Epidermal melanocyte (primary cell): ENCODE data around the gene STPG3.
A peak's percentile ranks its signal among the peaks of the same experiment; 100 is the strongest.
"Not testable (repeated sequence)": the region's sequence is repeated elsewhere in the genome, so short reads cannot be mapped to it uniquely, and the experiment has no call there.

Source experiments
- DNase-seq: peaks from one replicate; pipeline ENCODE4 v3.0.0; 2011; ENCODE audit warnings: low spot score; ENCODE audit not compliant: insufficient read length

STPG3 gene

DNA sequence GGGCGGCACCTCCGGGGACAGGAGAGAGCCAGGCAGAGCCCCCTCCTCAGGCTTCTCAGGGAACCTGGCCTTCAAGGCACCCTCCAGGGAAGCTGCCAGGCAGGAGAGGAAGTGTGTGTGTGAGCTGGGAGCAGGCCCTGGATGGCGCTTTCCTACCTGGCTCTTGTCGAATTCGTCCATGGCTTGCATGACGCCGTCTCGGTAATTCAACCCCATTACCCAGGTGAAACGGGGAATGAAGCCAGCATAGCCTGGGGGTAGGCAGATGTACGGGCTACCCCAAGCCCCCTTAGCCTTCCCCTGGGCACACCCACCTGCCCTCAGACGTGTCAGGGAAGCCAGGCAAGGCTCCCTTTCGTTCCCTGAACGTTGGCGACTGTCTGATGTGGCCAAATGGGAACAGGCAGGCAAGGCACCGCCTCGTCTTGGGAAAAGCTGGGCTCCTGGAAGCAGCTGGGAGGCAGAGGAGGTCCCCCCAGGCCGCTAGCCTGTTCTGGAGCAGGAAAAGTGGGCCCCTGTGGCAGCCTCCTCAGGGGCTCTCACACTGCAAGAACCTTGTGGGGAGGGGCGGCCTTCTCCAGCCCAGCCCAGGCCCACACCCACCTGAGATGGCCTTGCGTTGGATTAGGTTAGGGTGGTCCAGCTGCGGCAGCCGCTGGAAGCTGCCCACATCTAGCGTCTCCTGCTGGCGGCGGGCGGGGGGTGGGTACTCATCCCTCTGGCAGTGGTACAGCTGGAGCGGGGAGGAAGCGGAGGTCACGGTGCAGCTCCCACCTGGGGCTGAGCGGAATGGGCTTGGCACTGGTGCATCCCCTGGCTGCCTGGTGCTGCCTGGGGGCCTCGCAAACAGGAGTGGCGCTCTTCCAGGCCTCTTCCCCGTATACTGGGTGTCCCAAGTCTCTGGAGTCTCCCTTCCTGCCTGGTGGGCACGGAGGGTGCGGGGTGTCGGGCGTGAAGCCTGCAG, 6.3 kb upstream of the STPG3 start:
- DNase-seq, result no peak

DNA sequence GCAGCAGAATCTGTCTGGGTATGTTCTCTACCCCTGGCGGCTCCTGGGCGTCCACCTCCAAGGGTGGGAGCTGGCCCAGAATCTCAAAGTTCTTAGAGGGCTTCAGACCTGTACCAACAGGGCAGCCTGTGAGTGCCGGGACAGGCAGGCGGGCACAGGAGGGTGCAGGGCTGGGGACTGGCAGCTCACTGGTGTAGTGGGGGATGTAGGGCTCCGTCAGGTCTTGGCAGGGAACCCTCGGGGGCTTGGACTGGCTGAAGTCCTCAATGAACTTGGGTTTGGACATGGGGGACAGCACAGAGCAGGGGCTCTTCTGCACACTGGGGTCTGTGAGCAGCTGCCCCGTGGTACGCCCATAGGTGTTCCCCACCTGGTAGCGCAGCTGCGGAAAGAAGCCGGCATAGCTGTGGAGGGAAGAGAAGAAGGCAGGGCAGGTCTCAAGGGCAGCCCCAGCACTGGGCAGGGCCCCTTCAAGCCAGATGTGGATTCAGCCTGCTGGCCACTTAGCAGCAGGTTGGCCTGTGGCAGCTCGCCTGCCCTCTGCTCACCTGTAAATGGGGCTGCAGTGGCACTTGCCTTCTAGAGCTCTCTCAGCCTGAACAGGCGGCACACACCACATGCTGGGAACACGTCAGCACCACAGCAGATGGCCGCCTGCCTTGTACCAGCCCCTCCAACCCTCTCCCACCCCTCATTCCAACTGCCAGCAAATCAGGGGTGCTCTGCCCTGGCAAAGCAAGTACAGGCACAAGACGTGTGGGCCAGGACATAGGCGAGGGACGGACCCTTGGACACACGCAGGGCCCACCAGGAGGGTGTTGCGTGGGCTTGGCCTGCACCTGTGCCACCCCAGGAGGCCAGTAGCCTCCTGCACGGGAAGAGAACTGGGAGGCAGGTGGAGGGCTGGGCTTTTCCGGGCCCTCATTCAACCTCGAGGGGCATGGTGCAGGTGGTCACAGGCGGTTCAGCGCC, 5.3 kb upstream of the STPG3 start:
- no peak for DNase-seq

- DNase-seq, result no peak
Observed at GRCh38 chr9:137247135-137247915, 3.8 kb upstream of the STPG3 start.

GRCh38 chr9:137247916-137248175, 3.2 kb upstream of the STPG3 start:
- DNase-seq, result no peak

GRCh38 chr9:137250329-137251193, 525 bp upstream of the STPG3 start:
- no peak for DNase-seq

DNA sequence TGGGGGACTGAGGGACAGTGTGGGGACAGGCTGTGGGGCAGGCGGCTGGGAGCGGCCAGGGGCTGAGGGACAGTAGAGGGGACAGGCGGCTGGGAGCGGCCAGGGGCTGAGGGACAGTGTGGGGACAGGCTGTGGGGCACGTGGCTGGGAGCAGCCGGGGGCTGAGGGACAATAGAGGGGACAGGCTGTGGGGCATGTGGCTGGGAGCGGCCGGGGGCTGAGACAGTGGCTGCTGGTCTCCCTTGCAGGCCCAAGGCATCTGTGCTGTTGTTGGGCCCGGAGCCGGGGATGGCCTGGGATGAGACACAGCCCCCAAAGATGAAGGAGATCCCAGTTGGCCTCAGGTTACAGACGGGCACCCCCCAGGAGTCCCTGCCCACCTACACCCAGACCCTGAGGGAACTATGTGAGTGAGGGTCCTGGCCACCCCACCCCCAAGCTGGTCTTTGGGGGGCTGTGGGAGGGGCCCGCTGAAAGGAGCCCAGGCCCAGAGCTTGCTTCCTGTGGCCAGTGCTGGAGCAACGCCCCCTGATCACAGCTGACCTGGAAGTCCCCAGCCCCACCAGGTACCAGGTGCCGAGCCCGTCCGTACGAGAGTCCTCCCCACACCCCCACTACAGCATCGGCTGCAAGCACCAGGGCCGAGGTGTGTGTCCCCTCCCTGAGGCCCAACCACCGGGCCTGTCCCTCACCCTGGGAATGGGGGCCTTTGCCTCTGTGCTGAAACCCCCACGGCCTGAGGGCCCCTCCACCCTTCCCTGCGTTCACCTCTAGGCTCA, 593 bp downstream of the STPG3 start:
- no peak for DNase-seq

DNA sequence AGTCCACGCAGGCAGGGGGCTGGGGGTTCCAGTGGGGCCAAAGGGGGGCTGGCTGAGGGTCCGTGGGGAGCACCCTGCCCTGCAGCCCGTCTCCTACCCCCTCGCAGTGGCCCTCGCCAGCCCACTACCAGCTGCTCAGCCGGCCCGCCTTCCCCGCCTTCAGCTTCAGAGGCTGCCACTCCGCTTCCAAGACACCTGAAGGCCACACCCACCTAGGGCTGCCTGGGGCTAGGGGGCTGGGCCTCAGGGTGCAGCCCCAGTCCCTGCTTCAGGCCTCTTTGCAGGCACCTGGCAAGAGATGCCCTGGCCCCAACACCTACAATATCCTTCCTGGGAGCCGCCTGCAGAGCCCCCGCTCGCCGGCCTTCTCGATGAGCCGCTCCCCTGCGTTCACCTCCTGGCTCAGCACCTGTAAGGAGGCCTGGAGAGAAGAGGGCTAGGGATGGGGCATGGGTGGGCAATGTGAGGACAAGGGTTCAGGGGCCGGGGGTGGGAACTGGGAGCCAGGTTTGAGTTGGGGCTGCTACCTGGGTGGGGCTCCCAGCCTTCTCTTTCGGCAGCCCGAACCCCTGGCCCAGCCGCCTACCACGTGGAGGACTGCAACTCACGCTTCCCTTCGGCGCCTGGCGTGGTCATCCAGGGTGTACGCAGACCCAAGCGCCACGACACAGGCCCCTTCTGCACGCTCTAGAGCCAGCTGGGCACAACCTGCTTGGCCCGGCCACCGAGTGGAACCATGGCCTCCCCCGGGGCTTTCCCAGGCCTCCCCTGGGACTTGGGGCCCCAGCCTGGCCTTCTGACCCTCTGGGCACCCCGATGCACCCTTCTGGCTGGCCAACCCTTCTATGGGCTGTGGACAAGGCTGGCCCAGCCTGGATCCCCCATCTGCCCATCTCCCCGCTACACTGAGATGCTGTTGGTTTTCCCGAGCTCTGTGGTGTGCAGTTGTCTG, 1.7 kb downstream of the STPG3 start:
- no peak for DNase-seq

DNA sequence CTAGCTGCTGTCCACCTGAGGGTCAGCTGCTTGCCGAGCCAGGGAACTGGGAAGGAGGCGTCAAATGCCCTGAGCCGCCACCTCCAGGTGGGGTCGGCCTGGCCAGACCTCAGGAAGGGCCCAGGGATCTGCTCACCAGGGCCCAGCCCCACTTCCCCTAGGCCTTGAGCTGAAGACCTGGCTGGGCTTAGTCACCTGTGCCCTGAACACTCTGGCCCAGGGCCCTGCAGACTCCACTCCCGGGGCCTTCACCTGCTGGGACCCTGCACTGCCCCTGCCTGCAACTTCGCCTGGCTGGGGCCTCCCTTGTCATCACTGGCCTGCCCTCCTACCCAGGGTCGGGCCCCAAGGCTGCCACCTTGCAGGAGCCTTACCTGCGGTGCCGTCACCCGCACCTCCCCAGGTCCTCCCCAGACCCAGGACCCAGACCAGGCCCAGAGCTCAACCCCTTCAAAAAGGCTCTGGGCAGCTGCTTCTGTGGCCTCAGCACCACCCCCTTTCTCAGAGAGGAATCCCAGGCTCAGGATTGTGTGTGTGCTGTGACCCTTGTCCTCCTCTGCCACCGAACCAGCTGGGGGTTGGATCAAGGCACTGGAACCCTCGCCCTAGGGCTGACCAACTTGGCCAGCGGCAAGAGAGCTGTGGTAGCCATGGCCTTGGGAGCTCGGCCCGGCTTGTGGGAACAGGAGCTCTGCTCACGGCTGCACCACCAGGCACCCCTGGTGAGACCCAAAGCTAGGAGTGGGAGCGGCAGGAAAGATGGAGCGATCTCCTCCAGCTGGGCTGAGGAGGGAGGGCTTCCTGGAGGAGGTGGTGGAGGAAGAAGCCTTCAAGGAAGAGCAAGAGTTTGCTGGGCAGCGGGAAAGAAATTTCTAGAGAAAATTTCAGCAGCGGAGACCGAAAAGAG, 2.9 kb downstream of the STPG3 start:
- no peak for DNase-seq

DNA sequence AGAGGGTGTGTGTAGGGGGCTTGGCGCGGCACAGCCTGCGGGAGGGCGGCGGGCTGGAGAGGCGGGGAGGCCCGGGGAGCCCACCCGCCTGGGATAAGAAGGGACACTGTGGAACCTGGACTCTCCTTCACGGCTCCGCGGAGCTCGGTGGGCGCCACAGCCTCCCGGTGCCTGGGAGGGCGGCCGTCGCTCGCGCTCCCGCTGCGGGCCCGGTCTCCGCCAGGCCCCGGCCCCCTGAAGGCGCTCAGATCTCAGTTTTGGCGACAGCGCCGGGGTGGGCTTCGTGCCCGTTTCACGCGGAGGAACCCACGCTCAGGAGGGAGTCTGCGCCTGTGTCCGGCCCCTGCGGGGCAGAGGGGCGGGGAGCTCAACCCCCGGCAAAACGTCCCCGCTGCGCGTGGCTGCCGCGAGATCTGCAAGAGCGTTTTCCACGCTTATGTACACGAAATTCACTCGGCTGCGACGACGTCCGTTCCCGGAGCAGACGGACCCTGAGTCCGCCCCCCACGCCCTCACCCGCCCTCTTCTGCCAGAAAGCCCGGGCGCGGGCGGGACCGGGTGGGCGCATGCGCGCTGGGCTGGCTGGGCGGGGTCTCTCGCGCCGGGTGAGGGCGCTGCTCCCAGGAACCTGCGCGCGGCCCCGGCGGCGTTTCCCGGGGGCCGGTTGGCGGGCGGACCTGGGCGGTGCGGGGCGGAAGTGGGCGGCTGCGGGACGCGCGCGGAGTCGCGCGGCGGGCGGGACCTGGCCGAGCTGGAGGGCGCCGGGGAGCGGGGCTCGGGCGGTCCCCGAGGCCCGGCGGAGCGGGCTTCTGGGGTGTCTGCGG, 3.8 kb downstream of the STPG3 start, which contains the start of gene NELFB:
NELFB (plus strand) TSS at position 704 of the 824 bp plus-strand sequence.
- peak; percentile 99 for DNase-seq

- DNase-seq, result no peak
Observed at GRCh38 chr9:137255448-137256114, 4.5 kb downstream of the STPG3 start.

GRCh38 chr9:137256362-137256761, 5.3 kb downstream of the STPG3 start:
- no peak for DNase-seq

- DNase-seq, result no peak
Observed at GRCh38 chr9:137256856-137257255, 5.8 kb downstream of the STPG3 start.

GRCh38 chr9:137262173-137262908, 11.3 kb downstream of the STPG3 start:
- not testable (repeated sequence) for DNase-seq

GRCh38 chr9:137262909-137263285, 11.8 kb downstream of the STPG3 start:
- no peak for DNase-seq

DNA sequence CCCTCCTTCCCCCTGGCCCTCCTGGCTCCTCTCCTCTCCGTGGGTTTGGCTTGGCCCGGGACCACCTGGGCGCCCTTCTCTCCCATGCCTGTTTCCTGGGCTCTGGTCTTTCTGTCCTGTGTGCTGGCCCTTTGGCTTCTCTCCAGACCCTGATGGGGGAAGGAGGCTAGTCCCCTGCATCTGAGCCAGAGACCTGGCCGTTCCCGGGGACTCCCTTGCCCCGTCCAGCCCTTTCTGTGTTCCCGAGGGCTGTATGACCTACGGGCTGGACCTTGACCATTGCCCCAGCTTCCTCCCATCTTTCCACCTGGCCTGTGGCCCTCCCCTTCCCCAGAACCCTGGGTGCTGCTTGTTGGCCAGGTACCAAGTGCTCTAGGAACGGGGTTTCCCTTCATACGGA, 12.4 kb downstream of the STPG3 start:
- no peak for DNase-seq
